ENCODE data around the gene TRPV2. TPM values are rescaled to one million over a fixed set of nuclear protein-coding genes. Genes with fewer than 3 reads are reported as not detected.

TRPV2 gene

GRCh38 chr17:16484445-16485175, 69.2 kb downstream of the TRPV2 start:
- DNase-seq (ENCODE audit: low spot score) = no peak
- Histone ChIP-seq H3K23ac (ENCODE audit: low read depth, low read length, poor library complexity) (no peak overlapping the region), H2BK5ac (ENCODE audit: low read length) (no peak overlapping the region), H3K9me3 (replicated peaks in 1 of 2; ENCODE audit: control insufficient read depth in 2 of 2, insufficient read depth in 1 of 2, low read depth in 1 of 2, low read length in 2 of 2) (no peaks in the 10 kb centered on the region), H3K4ac (ENCODE audit: low read length) (no peak overlapping the region), H4K91ac (ENCODE audit: low read depth, low read length, poor library complexity) (no peak overlapping the region), H3K4me2 (ENCODE audit: insufficient read depth, low read length, poor library complexity, severe bottlenecking) (no peak overlapping the region), H3K4me1 (ENCODE audit: control insufficient read depth in 2 of 2, insufficient read depth in 1 of 2, low read depth in 1 of 2, low read length in 2 of 2) (peaks cover 25 to 45% of the 10 kb centered on the region in 2 donors), H3K27me3 (ENCODE audit: control insufficient read depth in 3 of 3, insufficient read depth in 3 of 3, low read depth in 1 of 3, low read length in 3 of 3) (peaks cover 0 to 2% (median 0%) of the 10 kb centered on the region in 3 experiments), H2BK120ac (ENCODE audit: low read depth, low read length) (no peak overlapping the region), H2AFZ (ENCODE audit: low read length) (peak overlapping the region; percentile 76), H3K4me3 (ENCODE audit: low read length in 2 of 2) (peak overlapping the region in 1 of 2 donors; percentile 14), H3K18ac (ENCODE audit: low read length) (peak overlapping the region; percentile 81), H3K79me1 (ENCODE audit: low read depth, low read length) (no peaks in the 10 kb centered on the region), H3K27ac (replicated peaks; ENCODE audit: low read length) (no peak overlapping the region), H2BK15ac (ENCODE audit: low read length) (no peak overlapping the region), H2BK12ac (ENCODE audit: low read length) (no peak overlapping the region), H2AK5ac (ENCODE audit: low read depth, low read length) (no peak overlapping the region), H3K9ac (ENCODE audit: low read depth, low read length, poor library complexity) (no peak overlapping the region), H3K36me3 (replicated peaks in 1 of 2; ENCODE audit: control insufficient read depth in 2 of 2, insufficient read depth in 2 of 2, low read length in 2 of 2) (no peaks in the 10 kb centered on the region), H3K14ac (ENCODE audit: low read length) (no peak overlapping the region), H4K8ac (ENCODE audit: low read depth, low read length) (no peak overlapping the region)
- WGBS, 2 donors (ENCODE audit: extremely low coverage in 2 of 2, insufficient read length in 2 of 2, insufficient replicate concordance in 1 of 2) = no CpG with 5 or more reads among the region's 19 CpGs

Small RNA genes lying within 50 kb of the gene (small RNA-seq; reads per million reads assigned to genes)
- gene SNORD49A (ENCODE audit: insufficient read depth) = not detected
- not detected for gene SNORD65 (ENCODE audit: insufficient read depth)
